ENCODE measurements around the gene FBP1.
A peak's percentile ranks its signal among the peaks of the same experiment; 100 is the strongest.

The FBP1 gene

GRCh38 chr9:94639061-94639998 lies at the start of gene FBP1:
Gene FBP1, minus strand, starts transcription at chr9:94639518. Its CDS starts 208 bp downstream, at chr9:94639310.
- DNase-seq, result peak in 7 of 51 donors; percentile 5 to 22 (median 12)

- DNase-seq, result no peak
Measured at GRCh38 chr9:94687451-94687850, 48.1 kb upstream of the FBP1 start.

GRCh38 chr9:94685359-94685758 lies 46.0 kb upstream of the FBP1 start:
- DNase-seq, result no peak

GRCh38 chr9:94681508-94681907 lies 42.2 kb upstream of the FBP1 start:
- DNase-seq, result peak in 48 of 51 donors; percentile 10 to 87 (median 60)

DNA sequence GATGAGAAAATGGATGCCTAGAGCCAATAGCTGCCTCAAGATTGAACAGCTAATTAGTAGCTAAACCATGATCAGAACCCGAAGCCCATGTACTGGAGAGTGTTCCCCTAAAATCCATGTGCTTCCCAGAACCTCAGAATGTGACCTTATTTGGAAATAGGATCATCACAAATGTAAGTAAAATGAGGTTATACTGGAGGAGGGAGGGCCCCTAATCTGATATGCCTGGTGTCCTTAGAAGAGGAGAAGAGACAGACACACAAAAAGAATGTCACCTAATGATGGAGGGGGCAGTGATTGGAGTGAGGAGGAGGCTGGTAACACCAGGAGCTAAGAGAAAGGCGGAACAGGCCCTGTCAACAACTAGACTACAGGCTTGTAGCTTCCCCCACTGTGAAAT lies 41.3 kb upstream of the FBP1 start:
- no peak for DNase-seq

GRCh38 chr9:94680020-94680419 lies 40.7 kb upstream of the FBP1 start:
- DNase-seq, result no peak

DNA sequence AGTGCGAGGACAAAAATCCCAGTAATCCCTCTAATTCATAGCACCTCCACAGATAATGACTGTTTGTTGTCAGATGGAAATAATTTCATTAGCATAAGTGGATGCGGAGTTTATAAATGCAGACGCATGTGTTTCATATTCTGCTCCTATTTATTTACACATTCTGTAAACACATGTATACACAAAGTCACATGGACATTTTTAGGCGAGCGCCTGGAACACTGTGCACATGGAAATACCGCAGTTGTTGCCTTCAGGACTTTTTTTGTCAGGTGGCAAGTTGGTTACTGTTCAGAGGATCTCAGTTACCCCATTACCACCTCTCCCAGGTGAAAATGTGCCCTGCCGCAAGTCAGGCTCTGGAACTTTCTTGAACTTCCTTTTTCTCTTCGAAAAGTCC lies 40.3 kb upstream of the FBP1 start:
- DNase-seq, result no peak

GRCh38 chr9:94677929-94678328 lies 38.6 kb upstream of the FBP1 start:
- DNase-seq, result no peak

- DNase-seq, result no peak
Measured at GRCh38 chr9:94676446-94677131, 37.3 kb upstream of the FBP1 start.

DNA sequence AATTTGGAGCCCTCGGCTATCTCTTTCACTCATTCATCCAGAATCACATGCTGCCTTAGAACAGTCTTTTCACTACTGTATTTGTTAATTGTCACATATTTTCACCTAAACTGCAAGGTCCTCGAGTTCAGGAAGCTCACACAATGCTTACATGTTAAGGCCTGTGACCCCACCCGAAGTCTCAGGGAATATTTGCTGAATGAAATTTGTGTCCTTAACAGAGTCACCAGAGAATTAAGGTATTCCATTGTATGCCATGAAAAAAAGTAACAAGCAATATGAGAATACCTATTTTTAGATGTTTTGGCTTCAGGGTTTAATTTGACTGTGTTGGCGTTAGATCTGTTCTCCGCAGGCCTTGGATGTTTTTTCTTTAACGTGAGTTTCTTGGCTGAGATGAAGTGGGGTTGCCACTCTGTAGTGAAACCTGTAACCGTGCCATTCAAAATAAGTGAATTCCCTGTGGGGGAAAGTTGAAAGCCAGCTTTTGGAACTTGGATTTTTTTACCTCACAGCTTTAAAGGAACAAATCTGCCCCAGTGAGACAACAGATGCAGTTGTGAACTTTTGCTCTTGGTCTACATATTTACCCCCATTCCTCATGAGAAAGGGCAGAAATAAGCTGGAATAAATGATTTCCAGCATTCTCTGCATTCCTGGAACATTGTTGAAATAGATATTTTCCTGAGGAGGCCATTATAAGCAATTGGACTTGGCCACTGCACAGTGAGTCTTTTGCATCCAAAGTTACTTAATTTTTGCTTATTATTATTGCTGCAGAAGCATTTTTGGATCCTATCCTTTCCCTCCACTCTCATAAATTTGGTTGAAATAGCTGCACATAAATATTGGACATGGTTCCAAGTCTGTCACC lies 35.9 kb upstream of the FBP1 start:
- no peak for DNase-seq

- no peak for DNase-seq
Measured at GRCh38 chr9:94672811-94673487, 33.6 kb upstream of the FBP1 start.

DNA sequence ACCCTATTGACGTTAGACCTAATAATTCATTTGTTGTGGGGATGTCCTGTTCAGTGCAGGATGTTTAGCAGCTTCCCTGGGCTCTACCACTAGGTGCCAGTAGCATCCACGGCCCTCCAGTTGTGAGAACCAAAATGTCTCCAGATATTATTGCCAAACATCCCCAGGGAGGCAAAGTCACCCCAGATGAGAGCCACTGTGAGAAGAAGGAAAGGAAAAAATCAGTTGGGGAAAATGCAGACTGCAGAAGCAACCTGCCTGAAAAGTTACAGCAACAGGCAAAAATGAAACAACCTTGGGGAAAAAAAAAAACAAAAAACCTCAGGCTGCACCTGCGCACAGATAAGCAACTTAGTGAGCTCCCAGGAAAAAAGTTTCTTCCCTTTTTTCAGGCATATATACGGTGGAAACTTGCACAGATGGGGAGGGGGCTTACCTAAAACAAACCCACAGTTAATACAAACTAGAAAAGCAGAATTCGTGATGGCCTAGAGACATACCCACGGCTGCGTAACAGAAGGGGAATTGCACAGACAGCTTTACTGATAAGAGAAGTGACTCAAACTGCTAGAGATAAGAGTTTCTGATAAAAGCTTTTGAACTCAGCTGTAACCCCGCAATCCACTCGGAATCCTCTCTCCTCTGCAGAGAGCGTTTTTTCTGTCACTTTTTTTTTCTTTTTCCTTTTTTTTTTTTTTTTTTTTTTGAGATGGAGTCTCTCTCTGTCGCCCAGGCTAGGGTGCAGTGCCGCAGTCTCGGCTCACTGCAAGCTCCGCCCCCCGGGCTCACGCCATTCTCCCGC lies 29.8 kb upstream of the FBP1 start:
- peak in 30 of 51 donors; percentile 1 to 57 (median 24) for DNase-seq

- DNase-seq, result no peak
Measured at GRCh38 chr9:94668418-94668927, 29.2 kb upstream of the FBP1 start.

GRCh38 chr9:94666364-94667099 lies 27.2 kb upstream of the FBP1 start:
- no peak for DNase-seq

DNA sequence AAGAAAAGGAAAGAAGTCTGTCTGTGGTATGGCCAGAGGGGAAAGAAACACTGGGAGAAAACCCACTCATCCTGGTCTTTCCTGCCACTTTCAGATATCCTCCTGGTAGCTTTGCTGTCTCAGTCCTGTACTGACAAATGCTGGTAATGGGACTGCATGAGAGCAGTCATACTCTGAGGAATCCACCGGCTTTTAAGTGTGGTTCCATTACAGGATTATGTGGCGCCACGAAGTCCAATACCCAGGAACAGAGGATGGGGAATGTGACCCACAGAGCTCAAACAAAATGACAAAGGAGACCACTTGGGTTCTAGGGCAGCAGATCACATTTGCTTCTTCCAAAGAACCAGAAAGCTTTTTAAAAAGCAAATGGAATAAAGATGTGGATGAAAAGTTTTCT lies 26.3 kb upstream of the FBP1 start:
- no peak for DNase-seq

- DNase-seq, result no peak
Measured at GRCh38 chr9:94664801-94665200, 25.5 kb upstream of the FBP1 start.

DNA sequence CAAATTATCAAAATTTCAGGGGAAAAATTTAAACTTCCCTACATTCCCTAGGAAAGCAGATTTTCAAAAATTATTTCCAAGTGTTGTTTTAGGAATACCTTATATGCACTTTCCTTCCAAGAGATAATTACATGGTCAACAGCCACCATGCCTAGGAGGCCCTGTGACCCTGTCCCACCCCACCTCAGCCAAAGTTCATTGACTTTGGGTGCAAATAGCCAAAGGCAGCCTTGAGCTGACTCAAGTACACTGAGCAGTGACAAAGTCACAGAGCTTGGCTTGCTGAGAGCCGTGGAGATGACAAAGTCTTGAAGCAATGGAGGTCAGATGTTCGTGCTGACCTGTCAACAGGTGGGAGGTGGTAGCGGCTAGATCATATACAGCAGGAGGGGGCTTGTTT lies 24.3 kb upstream of the FBP1 start:
- DNase-seq, result no peak

GRCh38 chr9:94663140-94663539 lies 23.8 kb upstream of the FBP1 start:
- no peak for DNase-seq

DNA sequence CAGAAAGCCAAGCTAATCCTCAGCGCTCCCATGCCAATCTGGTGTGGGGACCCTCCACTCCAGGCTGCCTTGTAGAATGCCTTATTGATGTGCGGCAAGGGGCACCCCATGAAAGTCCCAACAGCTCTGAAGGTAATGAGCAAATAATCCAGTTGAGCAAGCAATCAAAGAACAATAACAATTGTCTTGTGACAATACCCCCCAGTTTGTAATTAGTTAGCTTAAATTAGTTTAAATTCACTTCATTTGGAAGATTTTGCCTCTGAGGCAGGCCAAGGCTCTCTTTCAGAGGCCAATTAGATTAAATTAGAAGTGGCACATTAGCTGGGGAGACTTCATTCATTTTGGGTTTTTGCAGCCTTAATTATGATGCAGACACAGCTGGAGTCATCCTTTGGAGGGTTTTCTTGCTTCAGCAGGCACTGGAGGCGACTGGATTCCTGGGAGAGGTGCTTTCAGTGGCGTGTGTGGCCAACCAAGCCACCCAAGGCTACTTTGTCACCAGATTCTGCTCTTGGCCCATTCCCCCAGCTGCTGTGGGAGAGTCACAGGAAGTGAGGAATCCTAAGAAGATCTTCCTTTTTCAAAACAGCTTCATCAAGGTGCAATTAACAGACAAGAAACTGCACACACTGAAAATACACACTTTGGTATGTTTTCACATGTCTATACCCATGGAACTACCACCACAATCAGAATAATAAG lies 17.9 kb upstream of the FBP1 start:
- DNase-seq, result no peak

Data from hypothalamus (tissue), 51 donors.